Gastrocnemius medialis (tissue), 4 donors: Measurements from ENCODE around the gene ENAH. TPM values are rescaled to one million over a fixed set of nuclear protein-coding genes. Genes with fewer than 3 reads are reported as not detected.
"Not testable (repeated sequence)": the region's sequence is repeated elsewhere in the genome, so short reads cannot be mapped to it uniquely, and the experiment has no call there.

Experiments used
- ATAC-seq, 2 donors: fragments of 150-250 bp; one replicate each; pipeline ENCODE4 v1.9.1; 2016
- DNase-seq, 2 donors: peaks; one replicate each; pipeline ENCODE4 v3.0.0-alpha.2; 2019
- H3K27ac ChIP-seq, 4 donors: fragments of 200-600 bp; sonication (generic); 1 replicate in 1 of 4; 2 replicates in 3 of 4; pipeline ENCODE4 v1.5.1; 2016 to 2018; ENCODE audit warnings: mild to moderate bottlenecking in 2 of 4, moderate library complexity in 1 of 4
- H3K27me3 ChIP-seq, 3 donors: fragments of 200-600 bp; sonication (generic) in 2 of 3; 1 replicate in 1 of 3; 2 replicates in 2 of 3; pipeline versions ENCODE4 v1.5.1 to v1.6.0; 2016 to 2019; ENCODE audit warnings: mild to moderate bottlenecking in 1 of 3, moderate library complexity in 1 of 3
- H3K36me3 ChIP-seq, 2 donors: fragments of 200-600 bp; sonication (generic) in 1 of 2; one replicate each; pipeline ENCODE4 v1.5.1; 2017 to 2018
- H3K4me1 ChIP-seq, 2 donors: fragments of 200-600 bp; sonication (generic) in 1 of 2; one replicate each; pipeline ENCODE4 v1.5.1; 2016 to 2017; ENCODE audit warnings: mild to moderate bottlenecking in 2 of 2
- H3K4me3 ChIP-seq, 4 donors: fragments of 200-600 bp; sonication (generic) in 3 of 4; 1 replicate in 1 of 4; 2 replicates in 3 of 4; pipeline ENCODE4 v1.5.1; 2016 to 2019; ENCODE audit warnings: mild to moderate bottlenecking in 2 of 4
- H3K9me3 ChIP-seq, 3 donors: fragments of 200-600 bp; sonication (generic) in 2 of 3; 1 replicate in 1 of 3; 2 replicates in 2 of 3; pipeline ENCODE4 v1.5.1; 2016 to 2019
- CTCF ChIP-seq, 5 experiments: fragments of 450-650 bp in 3 of 5; fragments of 200-600 bp in 2 of 5; sonication (generic) in 2 of 5; IDR thresholded peaks in 4 of 5; conservative IDR thresholded peaks in 1 of 5; 1 replicate in 4 of 5; 2 replicates in 1 of 5; pipeline ENCODE4 v1.5.1; 2016 to 2019; ENCODE audit warnings: antibody characterized with exemption in 5 of 5, mild to moderate bottlenecking in 3 of 5, moderate library complexity in 3 of 5
- POLR2A ChIP-seq, 2 donors: fragments of 450-650 bp; IDR thresholded peaks; one replicate each; pipeline ENCODE4 v1.6.1; 2017; ENCODE audit warnings: antibody characterized with exemption in 2 of 2, mild to moderate bottlenecking in 2 of 2, moderate library complexity in 2 of 2
- in situ Hi-C, 4 donors: fragments of 200-750 bp; cut with MboI; loops; one replicate each; pipeline versions ENCODE4 v1.15.0 to v1.8.0; 2017; ENCODE audit warnings: low sequenced_read_pairs in 4 of 4
- intact Hi-C: fragments of 100-400 bp; cut with DNase I; formaldehyde crosslinking; loops from one replicate; pipeline ENCODE4 v1.15.1; 2023; ENCODE audit warnings: low total_unique reads
- total RNA-seq, 4 donors: library from RNA; depleted of rRNA; stranded (reverse); fragments of >200 nt; gene quantifications; one replicate each; pipeline versions ENCODE4 v1.1.0 to v1.2.3, GENCODE V29; 2016

The ENAH gene
- total RNA-seq, 4 donors from 2014 or later, result 56.1 to 112 (median 62.2) TPM

- H3K4me1 ChIP-seq, result peaks cover 0 to 10% of the 10 kb centered on the region in 2 donors
- H3K9me3 ChIP-seq, result no peaks in the 10 kb centered on the region
- H3K4me3 ChIP-seq, result no peak overlapping the region
- TF ChIP-seq CTCF (IDR thresholded peaks at IDR 0.05 in 4 of 5, conservative IDR thresholded peaks at IDR 0.05 in 1 of 5), result no peak
- no peak for TF ChIP-seq POLR2A (IDR thresholded peaks at IDR 0.05)
- no peaks in the 10 kb centered on the region for H3K36me3 ChIP-seq
- ATAC-seq, result no peak
- in situ Hi-C loops (loop anchor here in 3 of 4 donors (5.0 to 10.0 kb wide), 7 partner anchors 369 to 509 kb away; no protein-coding TSS in a partner anchor), intact Hi-C loops (no loop called here)
- no peak for DNase-seq
- no peaks in the 10 kb centered on the region for H3K27me3 ChIP-seq
- H3K27ac ChIP-seq, result no peak overlapping the region
These were observed 176.8 kb downstream of the ENAH start for GRCh38 chr1:225476100-225476511.

DNA sequence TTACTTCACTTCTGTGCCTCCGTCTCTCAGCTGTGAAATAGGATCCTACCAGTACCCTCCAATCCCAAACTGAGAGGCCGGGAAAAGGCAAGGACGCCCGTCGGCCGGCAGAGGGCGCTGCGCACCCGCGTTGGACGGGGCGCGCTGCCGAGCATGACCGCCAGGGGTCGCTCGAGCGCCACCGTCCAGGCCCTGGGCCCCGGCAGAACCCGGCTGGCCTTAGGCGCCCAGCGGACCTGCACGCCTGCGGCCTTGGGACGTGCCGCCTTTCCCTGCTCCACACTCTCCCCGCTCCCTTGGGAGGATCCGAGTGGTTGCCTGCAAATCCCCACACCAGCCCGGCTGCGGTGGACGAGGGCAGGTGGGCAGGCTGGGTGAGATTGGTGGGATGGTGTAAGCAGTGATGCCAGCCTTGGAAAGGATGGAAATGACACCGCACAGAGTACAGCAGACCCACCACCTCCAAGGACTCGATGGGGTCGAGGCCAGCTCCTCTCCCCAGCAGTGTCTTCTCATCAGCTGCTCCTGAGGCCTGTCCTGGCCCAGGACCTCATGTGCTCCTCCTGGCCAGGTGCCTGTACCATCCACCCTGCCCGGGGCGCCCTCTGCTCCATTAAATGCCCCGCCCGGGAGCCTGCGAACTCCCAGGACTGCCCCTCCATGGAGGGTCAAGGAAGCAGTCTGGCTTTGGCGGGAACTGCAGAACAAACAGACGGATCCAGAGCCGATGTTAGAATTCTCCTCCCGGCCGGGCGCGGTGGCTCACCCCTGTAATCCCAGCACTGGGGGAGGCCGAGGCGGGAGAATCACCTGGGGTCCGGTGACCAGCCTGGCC lies 177.7 kb downstream of the ENAH start:
- in situ Hi-C loops (loop anchor here in 3 of 4 donors (5.0 to 10.0 kb wide), 7 partner anchors 370 to 510 kb away; no protein-coding TSS in a partner anchor), intact Hi-C loops (loop anchor here (1.0 kb wide), 5 partner anchors 227 to 501 kb away; no protein-coding TSS in a partner anchor)
- DNase-seq (peak; percentile 26 to 39), ATAC-seq (peak; percentile 78 to 90)
- H3K27me3 ChIP-seq, result no peaks in the 10 kb centered on the region
- peak overlapping the region in 2 of 4 donors; percentile 30 to 39 for H3K4me3 ChIP-seq
- TF ChIP-seq CTCF (IDR thresholded peaks at IDR 0.05 in 4 of 5, conservative IDR thresholded peaks at IDR 0.05 in 1 of 5), result peak; percentile 100
- TF ChIP-seq POLR2A (IDR thresholded peaks at IDR 0.05), result no peak
- peaks cover 2 to 10% of the 10 kb centered on the region in 2 donors for H3K4me1 ChIP-seq
- H3K27ac ChIP-seq, result no peak overlapping the region
- H3K9me3 ChIP-seq, result no peaks in the 10 kb centered on the region
- no peaks in the 10 kb centered on the region for H3K36me3 ChIP-seq

GRCh38 chr1:225474439-225474985 lies 178.4 kb downstream of the ENAH start:
- intact Hi-C loops, result no loop called here
- TF ChIP-seq CTCF (IDR thresholded peaks at IDR 0.05 in 4 of 5, conservative IDR thresholded peaks at IDR 0.05 in 1 of 5) (no peak), POLR2A (IDR thresholded peaks at IDR 0.05) (no peak)
- H3K36me3 ChIP-seq, result no peaks in the 10 kb centered on the region
- H3K9me3 ChIP-seq, result no peaks in the 10 kb centered on the region
- H3K4me1 ChIP-seq, result peaks cover 5 to 10% of the 10 kb centered on the region in 2 donors
- ATAC-seq, result peak in 1 of 2 donors; percentile 17
- no peaks in the 10 kb centered on the region for H3K27me3 ChIP-seq
- no peak overlapping the region for H3K4me3 ChIP-seq
- H3K27ac ChIP-seq, result no peak overlapping the region
- DNase-seq, result no peak
- in situ Hi-C loops, result loop anchor here in 3 of 4 donors (10.0 kb wide), 3 partner anchors 370 to 510 kb away; no protein-coding TSS in a partner anchor

DNA sequence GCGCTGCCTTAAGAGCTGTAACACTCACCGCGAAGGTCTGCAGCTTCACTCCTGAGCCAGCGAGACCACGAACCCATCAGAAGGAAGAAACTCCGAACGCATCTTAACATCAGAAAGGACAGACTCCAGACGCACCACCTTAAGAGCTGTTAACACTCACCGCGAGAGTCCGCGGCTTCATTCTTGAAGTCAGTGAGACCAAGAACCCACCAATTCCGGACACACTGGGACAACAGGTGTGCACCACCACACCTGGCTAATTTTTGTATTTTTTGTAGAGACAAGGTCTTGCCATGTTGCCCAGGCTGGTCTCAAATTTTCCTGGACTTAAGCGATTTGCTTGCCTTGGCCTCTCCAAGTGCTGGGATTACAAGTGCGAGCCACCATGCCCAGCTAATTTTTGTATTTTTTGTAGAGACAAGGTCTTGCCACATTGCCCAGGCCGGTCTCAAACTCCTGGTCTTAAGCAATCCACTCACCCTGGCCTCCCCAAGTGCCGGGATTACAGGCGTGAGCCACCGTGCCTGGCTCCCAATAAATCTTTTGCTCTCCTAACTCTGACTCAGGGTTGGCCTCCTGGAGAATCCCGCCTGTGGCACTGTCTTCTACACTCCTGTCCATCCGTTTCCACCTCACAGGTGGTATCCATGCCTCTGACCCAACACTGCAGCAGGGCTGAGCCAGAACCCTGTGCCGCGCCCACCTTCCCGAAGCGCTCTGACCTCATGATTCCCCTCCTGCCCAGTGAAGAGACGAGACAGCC lies 179.1 kb downstream of the ENAH start:
- ATAC-seq, DNase-seq, H3K27me3 ChIP-seq, H3K27ac ChIP-seq, H3K9me3 ChIP-seq, intact Hi-C loops, H3K4me3 ChIP-seq, H3K36me3 ChIP-seq: not testable (repeated sequence)
- H3K4me1 ChIP-seq, result peaks cover 5 to 10% of the 10 kb centered on the region in 2 donors
- in situ Hi-C loops, result loop anchor here in 3 of 4 donors (10.0 kb wide), 3 partner anchors 371 to 511 kb away; no protein-coding TSS in a partner anchor

DNA sequence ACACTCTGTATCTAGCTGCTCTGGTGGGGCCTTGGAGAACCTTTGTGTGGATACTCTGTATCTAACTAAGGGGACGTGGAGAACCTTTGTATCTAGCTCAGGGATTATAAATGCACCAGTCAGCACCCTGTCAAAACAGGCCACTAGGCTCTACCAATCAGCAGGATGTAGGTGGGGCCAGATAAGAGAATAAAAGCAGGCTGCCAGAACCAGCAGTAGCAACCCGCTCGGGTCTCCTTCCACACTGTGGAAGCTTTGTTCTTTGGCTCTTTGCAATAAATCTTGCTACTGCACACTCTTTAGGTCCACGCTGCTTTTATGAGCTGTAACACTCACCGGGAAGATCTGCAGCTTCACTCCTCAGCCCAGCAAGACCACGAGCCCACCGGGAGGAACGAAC lies 179.7 kb downstream of the ENAH start:
- H3K4me3 ChIP-seq, H3K9me3 ChIP-seq, H3K27me3 ChIP-seq, ATAC-seq, H3K27ac ChIP-seq, DNase-seq, H3K36me3 ChIP-seq, intact Hi-C loops: not testable (repeated sequence)
- in situ Hi-C loops, result loop anchor here in 3 of 4 donors (10.0 kb wide), 3 partner anchors 372 to 512 kb away; no protein-coding TSS in a partner anchor
- peaks cover 5 to 10% of the 10 kb centered on the region in 2 donors for H3K4me1 ChIP-seq
